H1 (cell line): ENCODE measurements around the gene IBSP. TPM values are rescaled to one million over a fixed set of nuclear protein-coding genes. Genes with fewer than 3 reads are reported as not detected.

Experiments
- CTBP2 ChIP-seq: IDR thresholded peaks from 2 replicates; pipeline ENCODE4 v1.7.0; 2011; ENCODE audit warnings: borderline replicate concordance, mild to moderate bottlenecking, moderate library complexity, mixed read lengths, low read length; ENCODE audit not compliant: insufficient read depth, insufficient read length
- KDM1A ChIP-seq: fragments of 200-600, 300-600 bp; sonication (generic); IDR thresholded peaks from 2 replicates; pipeline ENCODE4 v1.7.1; 2016; ENCODE audit warnings: mild to moderate bottlenecking, low read length, borderline replicate concordance
- NRF1 ChIP-seq: IDR thresholded peaks from 2 replicates; pipeline ENCODE4 v1.6.1; 2011; ENCODE audit warnings: mild to moderate bottlenecking, low read depth, low read length, improper control_type of control experiment
- RBBP5 ChIP-seq: IDR thresholded peaks from 2 replicates; pipeline ENCODE4 v1.7.1; 2012; ENCODE audit warnings: low read depth, mild to moderate bottlenecking, inconsistent platforms, low read length, moderate library complexity, borderline replicate concordance
- SIRT6 ChIP-seq: IDR thresholded peaks from one replicate; pipeline ENCODE4 v1.7.1; 2012; ENCODE audit warnings: low read length, inconsistent platforms
- SUZ12 ChIP-seq: fragments of 200-600 bp; sonication (generic); IDR thresholded peaks from 2 replicates; pipeline ENCODE4 v1.6.1; 2012; ENCODE audit warnings: mild to moderate bottlenecking, inconsistent platforms, low read length, moderate library complexity, mixed read lengths
- TAF1 ChIP-seq: IDR thresholded peaks from 2 replicates; pipeline ENCODE4 v1.6.1; 2011; ENCODE audit warnings: mild to moderate bottlenecking, low read depth, low read length
- TEAD4 ChIP-seq: IDR thresholded peaks from 2 replicates; pipeline ENCODE4 v1.6.1; 2012; ENCODE audit warnings: low read depth, low read length, inconsistent platforms, mixed read lengths
- polyA plus RNA-seq, 7 experiments: library from polyadenylated mRNA; depleted of rRNA in 3 of 7; stranded (reverse) in 5 of 7; unstranded in 2 of 7; fragments of >200 nt in 5 of 7; fragments of 200-250 nt in 2 of 7; gene quantifications; 1 replicate in 5 of 7; 2 replicates in 1 of 7; 4 replicates in 1 of 7; pipeline versions ENCODE4 v1.2.1 to v1.2.3, GENCODE V29; 2011 to 2013; ENCODE audit warnings: missing spikeins in 2 of 7, mixed read lengths in 2 of 7
- total RNA-seq: library from RNA; stranded (reverse); fragmentation: NEBNext Ultra II Directional; extraction: Animal tissue kit (Norgen Biotek cat#: 25700); gene quantifications from 2 replicates; pipeline ENCODE4 v1.2.1, GENCODE V29; 2021
- TF ChIP-seq, protein P1 (sequence below): fragments of 300-600 bp; sonication (generic); IDR thresholded peaks from 2 replicates; pipeline ENCODE4 v1.7.1; 2012; ENCODE audit warnings: low read length, moderate library complexity, mild to moderate bottlenecking, inconsistent platforms; ENCODE audit not compliant: insufficient replicate concordance
- TF ChIP-seq, protein P2 (sequence below): IDR thresholded peaks from 2 replicates; pipeline ENCODE4 v1.6.1; 2011; ENCODE audit warnings: low read depth, mild to moderate bottlenecking, low read length; ENCODE audit not compliant: insufficient read depth

Gene IBSP
- total and polyA plus RNA-seq, 2 of the 8 experiments (the other 6 are each of a cell fraction or from before 2014, with no cell fraction given): not detected

DNA sequence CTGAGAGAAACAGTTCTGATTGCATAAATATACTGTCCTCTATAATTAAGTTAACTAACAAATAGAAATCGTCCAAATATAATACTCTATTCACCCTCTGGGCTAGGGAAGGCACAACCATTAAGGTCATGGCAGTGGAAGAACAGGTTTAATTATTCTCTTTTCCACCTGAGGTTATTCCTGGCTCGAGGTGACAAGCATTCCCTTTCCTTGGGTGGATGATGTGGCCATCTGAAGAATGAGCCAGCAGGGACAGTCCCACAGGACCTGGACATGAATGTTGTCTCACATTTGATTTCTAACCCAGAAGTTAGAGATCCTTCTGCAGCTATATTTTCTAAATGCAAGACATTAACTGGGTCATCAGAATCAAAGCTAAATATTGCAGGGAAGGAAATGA is 5.5 kb downstream of the IBSP start (continued):
- TF ChIP-seq, protein P1, sequence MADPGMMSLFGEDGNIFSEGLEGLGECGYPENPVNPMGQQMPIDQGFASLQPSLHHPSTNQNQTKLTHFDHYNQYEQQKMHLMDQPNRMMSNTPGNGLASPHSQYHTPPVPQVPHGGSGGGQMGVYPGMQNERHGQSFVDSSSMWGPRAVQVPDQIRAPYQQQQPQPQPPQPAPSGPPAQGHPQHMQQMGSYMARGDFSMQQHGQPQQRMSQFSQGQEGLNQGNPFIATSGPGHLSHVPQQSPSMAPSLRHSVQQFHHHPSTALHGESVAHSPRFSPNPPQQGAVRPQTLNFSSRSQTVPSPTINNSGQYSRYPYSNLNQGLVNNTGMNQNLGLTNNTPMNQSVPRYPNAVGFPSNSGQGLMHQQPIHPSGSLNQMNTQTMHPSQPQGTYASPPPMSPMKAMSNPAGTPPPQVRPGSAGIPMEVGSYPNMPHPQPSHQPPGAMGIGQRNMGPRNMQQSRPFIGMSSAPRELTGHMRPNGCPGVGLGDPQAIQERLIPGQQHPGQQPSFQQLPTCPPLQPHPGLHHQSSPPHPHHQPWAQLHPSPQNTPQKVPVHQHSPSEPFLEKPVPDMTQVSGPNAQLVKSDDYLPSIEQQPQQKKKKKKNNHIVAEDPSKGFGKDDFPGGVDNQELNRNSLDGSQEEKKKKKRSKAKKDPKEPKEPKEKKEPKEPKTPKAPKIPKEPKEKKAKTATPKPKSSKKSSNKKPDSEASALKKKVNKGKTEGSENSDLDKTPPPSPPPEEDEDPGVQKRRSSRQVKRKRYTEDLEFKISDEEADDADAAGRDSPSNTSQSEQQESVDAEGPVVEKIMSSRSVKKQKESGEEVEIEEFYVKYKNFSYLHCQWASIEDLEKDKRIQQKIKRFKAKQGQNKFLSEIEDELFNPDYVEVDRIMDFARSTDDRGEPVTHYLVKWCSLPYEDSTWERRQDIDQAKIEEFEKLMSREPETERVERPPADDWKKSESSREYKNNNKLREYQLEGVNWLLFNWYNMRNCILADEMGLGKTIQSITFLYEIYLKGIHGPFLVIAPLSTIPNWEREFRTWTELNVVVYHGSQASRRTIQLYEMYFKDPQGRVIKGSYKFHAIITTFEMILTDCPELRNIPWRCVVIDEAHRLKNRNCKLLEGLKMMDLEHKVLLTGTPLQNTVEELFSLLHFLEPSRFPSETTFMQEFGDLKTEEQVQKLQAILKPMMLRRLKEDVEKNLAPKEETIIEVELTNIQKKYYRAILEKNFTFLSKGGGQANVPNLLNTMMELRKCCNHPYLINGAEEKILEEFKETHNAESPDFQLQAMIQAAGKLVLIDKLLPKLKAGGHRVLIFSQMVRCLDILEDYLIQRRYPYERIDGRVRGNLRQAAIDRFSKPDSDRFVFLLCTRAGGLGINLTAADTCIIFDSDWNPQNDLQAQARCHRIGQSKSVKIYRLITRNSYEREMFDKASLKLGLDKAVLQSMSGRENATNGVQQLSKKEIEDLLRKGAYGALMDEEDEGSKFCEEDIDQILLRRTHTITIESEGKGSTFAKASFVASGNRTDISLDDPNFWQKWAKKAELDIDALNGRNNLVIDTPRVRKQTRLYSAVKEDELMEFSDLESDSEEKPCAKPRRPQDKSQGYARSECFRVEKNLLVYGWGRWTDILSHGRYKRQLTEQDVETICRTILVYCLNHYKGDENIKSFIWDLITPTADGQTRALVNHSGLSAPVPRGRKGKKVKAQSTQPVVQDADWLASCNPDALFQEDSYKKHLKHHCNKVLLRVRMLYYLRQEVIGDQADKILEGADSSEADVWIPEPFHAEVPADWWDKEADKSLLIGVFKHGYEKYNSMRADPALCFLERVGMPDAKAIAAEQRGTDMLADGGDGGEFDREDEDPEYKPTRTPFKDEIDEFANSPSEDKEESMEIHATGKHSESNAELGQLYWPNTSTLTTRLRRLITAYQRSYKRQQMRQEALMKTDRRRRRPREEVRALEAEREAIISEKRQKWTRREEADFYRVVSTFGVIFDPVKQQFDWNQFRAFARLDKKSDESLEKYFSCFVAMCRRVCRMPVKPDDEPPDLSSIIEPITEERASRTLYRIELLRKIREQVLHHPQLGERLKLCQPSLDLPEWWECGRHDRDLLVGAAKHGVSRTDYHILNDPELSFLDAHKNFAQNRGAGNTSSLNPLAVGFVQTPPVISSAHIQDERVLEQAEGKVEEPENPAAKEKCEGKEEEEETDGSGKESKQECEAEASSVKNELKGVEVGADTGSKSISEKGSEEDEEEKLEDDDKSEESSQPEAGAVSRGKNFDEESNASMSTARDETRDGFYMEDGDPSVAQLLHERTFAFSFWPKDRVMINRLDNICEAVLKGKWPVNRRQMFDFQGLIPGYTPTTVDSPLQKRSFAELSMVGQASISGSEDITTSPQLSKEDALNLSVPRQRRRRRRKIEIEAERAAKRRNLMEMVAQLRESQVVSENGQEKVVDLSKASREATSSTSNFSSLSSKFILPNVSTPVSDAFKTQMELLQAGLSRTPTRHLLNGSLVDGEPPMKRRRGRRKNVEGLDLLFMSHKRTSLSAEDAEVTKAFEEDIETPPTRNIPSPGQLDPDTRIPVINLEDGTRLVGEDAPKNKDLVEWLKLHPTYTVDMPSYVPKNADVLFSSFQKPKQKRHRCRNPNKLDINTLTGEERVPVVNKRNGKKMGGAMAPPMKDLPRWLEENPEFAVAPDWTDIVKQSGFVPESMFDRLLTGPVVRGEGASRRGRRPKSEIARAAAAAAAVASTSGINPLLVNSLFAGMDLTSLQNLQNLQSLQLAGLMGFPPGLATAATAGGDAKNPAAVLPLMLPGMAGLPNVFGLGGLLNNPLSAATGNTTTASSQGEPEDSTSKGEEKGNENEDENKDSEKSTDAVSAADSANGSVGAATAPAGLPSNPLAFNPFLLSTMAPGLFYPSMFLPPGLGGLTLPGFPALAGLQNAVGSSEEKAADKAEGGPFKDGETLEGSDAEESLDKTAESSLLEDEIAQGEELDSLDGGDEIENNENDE: no peak
- TF ChIP-seq SIRT6 (no peak), RBBP5 (no peak), CTBP2 (no peak), TEAD4 (no peak), SUZ12 (no peak), KDM1A (no peak), TAF1 (no peak), NRF1 (no peak)
- TF ChIP-seq, protein P2, sequence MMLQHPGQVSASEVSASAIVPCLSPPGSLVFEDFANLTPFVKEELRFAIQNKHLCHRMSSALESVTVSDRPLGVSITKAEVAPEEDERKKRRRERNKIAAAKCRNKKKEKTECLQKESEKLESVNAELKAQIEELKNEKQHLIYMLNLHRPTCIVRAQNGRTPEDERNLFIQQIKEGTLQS: no peak
